Upper lobe of left lung (tissue), 6 donors: ENCODE measurements around the gene HPSE2. TPM values are rescaled to one million over a fixed set of nuclear protein-coding genes. Genes with fewer than 3 reads are reported as not detected.

Experiments used
- ATAC-seq, 2 donors: fragments of 200-7000 bp; cut with Tn5 transposase; one replicate each; pipeline ENCODE4 v1.9.1; 2022; ENCODE audit warnings: mild to moderate bottlenecking in 2 of 2, moderate library complexity in 2 of 2; ENCODE audit not compliant: low FRiP score in 2 of 2
- DNase-seq, 2 donors: peaks; one replicate each; pipeline ENCODE4 v3.0.0-alpha.2; 2019 to 2020
- H3K27ac ChIP-seq, 4 donors: fragments of 200-600 bp; sonication (generic); one replicate each; pipeline ENCODE4 v1.5.1; 2016 to 2019
- H3K27me3 ChIP-seq, 4 donors: fragments of 200-600 bp; sonication (generic); one replicate each; pipeline ENCODE4 v1.5.1; 2017 to 2019
- H3K36me3 ChIP-seq, 4 donors: fragments of 200-600 bp; sonication (generic); one replicate each; pipeline ENCODE4 v1.5.1; 2016 to 2019
- H3K4me1 ChIP-seq, 4 donors: fragments of 200-600 bp; sonication (generic); one replicate each; pipeline ENCODE4 v1.5.1; 2018 to 2019
- H3K4me3 ChIP-seq, 4 donors: fragments of 200-600 bp; sonication (generic); one replicate each; pipeline ENCODE4 v1.5.1; 2017 to 2019; ENCODE audit warnings: mild to moderate bottlenecking in 2 of 4, moderate library complexity in 1 of 4
- H3K9me3 ChIP-seq, 4 donors: fragments of 200-600 bp; sonication (generic); one replicate each; pipeline ENCODE4 v1.5.1; 2018 to 2019
- CTCF ChIP-seq, 6 experiments: fragments of 450-650 bp in 4 of 6; fragments of 200-600 bp in 2 of 6; sonication (generic) in 2 of 6; IDR thresholded peaks; one replicate each; pipeline ENCODE4 v1.5.1; 2016 to 2019; ENCODE audit warnings: antibody characterized with exemption in 6 of 6
- EP300 ChIP-seq, 4 donors: sonication (generic); formaldehyde crosslinking; IDR thresholded peaks; one replicate each; pipeline ENCODE4 v1.5.1; 2017; ENCODE audit warnings: antibody characterized with exemption in 4 of 4, control low read depth in 2 of 4
- POLR2A ChIP-seq, 4 donors: fragments of 450-650 bp; IDR thresholded peaks; one replicate each; pipeline ENCODE4 v1.5.1; 2016 to 2017; ENCODE audit warnings: antibody characterized with exemption in 4 of 4, mild to moderate bottlenecking in 2 of 4
- POLR2AphosphoS5 ChIP-seq, 2 donors: sonication (generic); formaldehyde crosslinking; IDR thresholded peaks; one replicate each; pipeline ENCODE4 v1.5.1; 2017; ENCODE audit warnings: antibody characterized with exemption in 2 of 2
- WGBS, 2 donors: methylation state at CpG; one replicate each; pipeline ENCODE4 v1.1.5; 2017 to 2018; 5-methylcytosine and 5-hydroxymethylcytosine counted together
- total RNA-seq, 6 donors: library from RNA; depleted of rRNA in 4 of 6; stranded (reverse); fragments of >200 nt in 4 of 6; gene quantifications; one replicate each; pipeline versions ENCODE4 v1.1.0 to v1.2.1, GENCODE V29; 2016 to 2021
- donor health status: DM: no; HTN: no; CAD: no; lungs with moderate emphysema.
- donor health status: DM: no; HTN: yes; CAD: no; lungs with severe emphysema.

The HPSE2 gene
- total RNA-seq, 6 donors from 2014 or later: 0.15 to 1.1 (median 0.91) TPM; not detected in 1

- Histone ChIP-seq H3K27me3 (no peaks in the 10 kb centered on the region), H3K27ac (no peak overlapping the region), H3K4me1 (no peaks in the 10 kb centered on the region), H3K36me3 (no peaks in the 10 kb centered on the region), H3K9me3 (no peaks in the 10 kb centered on the region), H3K4me3 (no peak overlapping the region)
- TF ChIP-seq CTCF (IDR thresholded peaks at IDR 0.05) (no peak), POLR2AphosphoS5 (IDR thresholded peaks at IDR 0.05) (no peak), EP300 (IDR thresholded peaks at IDR 0.05) (no peak), POLR2A (IDR thresholded peaks at IDR 0.05) (no peak)
- ATAC-seq (no peak), DNase-seq (no peak)
- 43 to 49% methylated on average over 4 of the region's 4 CpGs for WGBS, 2 donors
Observed at GRCh38 chr10:99057936-99058690, 177.5 kb downstream of the HPSE2 start.

GRCh38 chr10:99045671-99046070, 190.0 kb downstream of the HPSE2 start:
- DNase-seq: no peak

GRCh38 chr10:99042051-99042771, 193.4 kb downstream of the HPSE2 start:
- no peak overlapping the region for H3K27ac ChIP-seq
- 76 to 88% methylated on average over 5 to 10 of the region's 10 CpGs for WGBS, 2 donors
- H3K4me1 ChIP-seq: no peaks in the 10 kb centered on the region
- TF ChIP-seq CTCF (IDR thresholded peaks at IDR 0.05) (no peak), EP300 (IDR thresholded peaks at IDR 0.05) (no peak), POLR2A (IDR thresholded peaks at IDR 0.05) (no peak), POLR2AphosphoS5 (IDR thresholded peaks at IDR 0.05) (no peak)
- DNase-seq (peak in 1 of 2 donors; percentile 32), ATAC-seq (peak in 1 of 2 donors; percentile 61)
- H3K27me3 ChIP-seq: no peaks in the 10 kb centered on the region
- H3K9me3 ChIP-seq: peaks cover 6 to 14% (median 7%) of the 10 kb centered on the region in 4 donors
- no peak overlapping the region for H3K4me3 ChIP-seq
- H3K36me3 ChIP-seq: no peaks in the 10 kb centered on the region

More at GRCh38 chr10:99045671-99046070, 190.0 kb downstream of the HPSE2 start:
- no peak for TF ChIP-seq CTCF (IDR thresholded peaks at IDR 0.05)
- TF ChIP-seq POLR2AphosphoS5 (IDR thresholded peaks at IDR 0.05): no peak
- no peak for TF ChIP-seq EP300 (IDR thresholded peaks at IDR 0.05)
- no peak for TF ChIP-seq POLR2A (IDR thresholded peaks at IDR 0.05)
- ATAC-seq: no peak
- H3K4me3 ChIP-seq: no peak overlapping the region
- no peak overlapping the region for H3K27ac ChIP-seq
- H3K27me3 ChIP-seq: no peaks in the 10 kb centered on the region
- H3K36me3 ChIP-seq: no peaks in the 10 kb centered on the region
- peaks cover 6 to 14% (median 7%) of the 10 kb centered on the region in 4 donors for H3K9me3 ChIP-seq
- H3K4me1 ChIP-seq: no peaks in the 10 kb centered on the region

- no peak overlapping the region for H3K4me3 ChIP-seq
- H3K9me3 ChIP-seq: peaks cover 6 to 14% (median 7%) of the 10 kb centered on the region in 4 donors
- peak; percentile 16 to 59 for ATAC-seq
- no peaks in the 10 kb centered on the region for H3K27me3 ChIP-seq
- TF ChIP-seq POLR2AphosphoS5 (IDR thresholded peaks at IDR 0.05): no peak
- no peak for TF ChIP-seq EP300 (IDR thresholded peaks at IDR 0.05)
- no peak for TF ChIP-seq POLR2A (IDR thresholded peaks at IDR 0.05)
- no peak for TF ChIP-seq CTCF (IDR thresholded peaks at IDR 0.05)
- no peaks in the 10 kb centered on the region for H3K4me1 ChIP-seq
- H3K27ac ChIP-seq: no peak overlapping the region
- WGBS, 2 donors: 96 to 97% methylated on average over 3 to 4 of the region's 4 CpGs
- DNase-seq: no peak
- H3K36me3 ChIP-seq: no peaks in the 10 kb centered on the region
Observed at GRCh38 chr10:99041468-99041867, 194.2 kb downstream of the HPSE2 start.
